ENCODE data around the gene ZNF747.

DNA sequence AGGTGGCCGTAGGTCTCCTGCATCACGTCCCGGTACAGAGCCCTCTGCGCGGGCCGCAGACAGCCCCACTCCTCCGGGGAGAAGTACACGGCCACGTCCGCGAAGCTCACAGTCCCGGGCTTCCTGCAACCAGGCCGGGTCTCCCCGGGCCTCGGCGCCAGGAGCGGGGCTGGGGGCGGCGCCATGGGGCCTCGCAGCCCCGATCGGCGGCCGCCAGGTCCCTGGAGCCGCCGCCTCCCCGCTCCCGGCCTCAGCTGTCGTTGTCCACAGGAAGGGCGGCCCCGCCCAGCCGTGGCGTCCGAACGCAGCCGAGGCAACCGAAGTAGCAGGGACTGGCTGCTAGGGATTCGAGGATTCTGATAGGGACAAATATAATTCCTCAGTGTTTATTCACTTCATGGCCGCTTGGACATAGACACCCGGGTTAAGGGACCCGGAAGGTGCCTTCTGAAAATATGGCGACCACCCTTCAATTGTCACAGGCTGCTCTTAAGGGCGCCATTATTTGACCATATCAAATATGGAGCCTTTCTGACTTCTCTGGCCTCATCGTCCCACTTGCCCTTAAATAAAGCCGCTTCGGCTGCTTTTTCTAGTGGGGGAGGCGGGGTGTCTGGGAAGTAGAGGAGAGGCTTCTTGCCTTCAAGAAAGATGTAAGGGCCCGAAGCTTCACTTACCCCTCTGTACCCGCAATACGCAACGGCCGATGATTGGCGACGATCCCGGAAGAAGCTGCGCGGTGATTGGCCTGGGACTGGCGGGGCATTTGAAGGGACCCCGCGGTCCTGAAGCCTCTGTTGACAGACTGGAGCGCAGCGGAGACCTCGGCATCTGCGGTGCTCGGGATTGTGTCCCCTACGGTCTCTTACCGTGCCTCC, 37.0 kb upstream of the ZNF747 start, which contains the start of gene ZNF688:
- TF ChIP-seq, protein P1, sequence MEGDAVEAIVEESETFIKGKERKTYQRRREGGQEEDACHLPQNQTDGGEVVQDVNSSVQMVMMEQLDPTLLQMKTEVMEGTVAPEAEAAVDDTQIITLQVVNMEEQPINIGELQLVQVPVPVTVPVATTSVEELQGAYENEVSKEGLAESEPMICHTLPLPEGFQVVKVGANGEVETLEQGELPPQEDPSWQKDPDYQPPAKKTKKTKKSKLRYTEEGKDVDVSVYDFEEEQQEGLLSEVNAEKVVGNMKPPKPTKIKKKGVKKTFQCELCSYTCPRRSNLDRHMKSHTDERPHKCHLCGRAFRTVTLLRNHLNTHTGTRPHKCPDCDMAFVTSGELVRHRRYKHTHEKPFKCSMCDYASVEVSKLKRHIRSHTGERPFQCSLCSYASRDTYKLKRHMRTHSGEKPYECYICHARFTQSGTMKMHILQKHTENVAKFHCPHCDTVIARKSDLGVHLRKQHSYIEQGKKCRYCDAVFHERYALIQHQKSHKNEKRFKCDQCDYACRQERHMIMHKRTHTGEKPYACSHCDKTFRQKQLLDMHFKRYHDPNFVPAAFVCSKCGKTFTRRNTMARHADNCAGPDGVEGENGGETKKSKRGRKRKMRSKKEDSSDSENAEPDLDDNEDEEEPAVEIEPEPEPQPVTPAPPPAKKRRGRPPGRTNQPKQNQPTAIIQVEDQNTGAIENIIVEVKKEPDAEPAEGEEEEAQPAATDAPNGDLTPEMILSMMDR (IDR thresholded peaks at IDR 0.05): no peak
- TF ChIP-seq ZFX (IDR thresholded peaks at IDR 0.05; ENCODE audit: borderline replicate concordance): no peak
